Stomach (tissue), 9 donors: ENCODE data around the gene LHX4. TPM values are rescaled to one million over a fixed set of nuclear protein-coding genes. Genes with fewer than 3 reads are reported as not detected.

Source experiments
- DNase-seq, 2 donors: peaks; one replicate each; pipeline versions ENCODE4 v3.0.0 to v3.0.0-alpha.2; 2013 to 2019
- H3K27ac ChIP-seq, 5 donors: fragments of 200-600 bp in 4 of 5; sonication (generic) in 4 of 5; one replicate each; pipeline ENCODE4 v1.5.1; 2013 to 2019; ENCODE audit warnings: mild to moderate bottlenecking in 1 of 5, moderate library complexity in 1 of 5
- H3K27me3 ChIP-seq, 3 donors: fragments of 200-600 bp; sonication (generic); one replicate each; pipeline ENCODE4 v1.5.1; 2017 to 2019; ENCODE audit warnings: mixed run types in 1 of 3
- H3K36me3 ChIP-seq, 4 donors: fragments of 200-600 bp; sonication (generic); 1 replicate in 3 of 4; 2 replicates in 1 of 4; pipeline ENCODE4 v1.5.1; 2016 to 2019
- H3K4me1 ChIP-seq, 4 donors: fragments of 200-600 bp; sonication (generic); one replicate each; pipeline ENCODE4 v1.5.1; 2016 to 2019
- H3K4me3 ChIP-seq, 4 donors: fragments of 200-600 bp; sonication (generic) in 3 of 4; one replicate each; pipeline ENCODE4 v1.5.1; 2016 to 2019; ENCODE audit warnings: mild to moderate bottlenecking in 1 of 4
- H3K9me3 ChIP-seq, 4 donors: fragments of 200-600 bp; sonication (generic); one replicate each; pipeline ENCODE4 v1.5.1; 2016 to 2019
- EP300 ChIP-seq: sonication (generic); formaldehyde crosslinking; IDR thresholded peaks from one replicate; pipeline ENCODE4 v1.6.1; 2017; ENCODE audit warnings: antibody characterized with exemption
- POLR2A ChIP-seq, 4 donors: fragments of 450-650 bp; IDR thresholded peaks; one replicate each; pipeline ENCODE4 v1.6.1; 2016; ENCODE audit warnings: antibody characterized with exemption in 4 of 4, control low read depth in 2 of 4, mild to moderate bottlenecking in 1 of 4, moderate library complexity in 1 of 4
- POLR2AphosphoS5 ChIP-seq, 3 donors: sonication (generic); formaldehyde crosslinking; IDR thresholded peaks; one replicate each; pipeline ENCODE4 v1.6.1; 2016; ENCODE audit warnings: antibody characterized with exemption in 3 of 3
- WGBS, 5 donors: extraction: QIAGEN DNeasy Blood & Tissue Kit in 3 of 5; methylation state at CpG; one replicate each; pipeline versions ENCODE4 v1.1.5 to v1.1.7; 2013 to 2018; 5-methylcytosine and 5-hydroxymethylcytosine counted together
- intact Hi-C: fragments of 100-400 bp; cut with DNase I; formaldehyde crosslinking; loops from one replicate; pipeline ENCODE4 v1.15.1; 2023; ENCODE audit warnings: low total_unique reads
- polyA plus RNA-seq, 3 donors: library from polyadenylated mRNA; stranded (reverse); fragments of 200-250 nt; gene quantifications; one replicate each; pipeline ENCODE4 v1.2.3, GENCODE V29; 2013
- total RNA-seq, 5 donors: library from RNA; depleted of rRNA; stranded (reverse); fragments of >200 nt; gene quantifications; one replicate each; pipeline versions ENCODE4 v1.1.0 to v1.2.3, GENCODE V29; 2014 to 2016
- TF ChIP-seq, protein P1 (sequence below), 7 experiments: fragments of 450-650 bp in 4 of 7; fragments of 200-600 bp in 3 of 7; sonication (generic) in 3 of 7; IDR thresholded peaks; one replicate each; pipeline ENCODE4 v1.5.1; 2016 to 2019; ENCODE audit warnings: antibody characterized with exemption in 7 of 7, control low read depth in 2 of 7, mild to moderate bottlenecking in 1 of 7
- donor health status: healthy with polysubstance abuse.
- donor health status: Bipolar disorder and iron deficiency.
- donor health status: healthy.

Gene LHX4
- total and polyA plus RNA-seq, 8 donors, result 0.03 to 0.18 TPM; not detected in 6

DNA sequence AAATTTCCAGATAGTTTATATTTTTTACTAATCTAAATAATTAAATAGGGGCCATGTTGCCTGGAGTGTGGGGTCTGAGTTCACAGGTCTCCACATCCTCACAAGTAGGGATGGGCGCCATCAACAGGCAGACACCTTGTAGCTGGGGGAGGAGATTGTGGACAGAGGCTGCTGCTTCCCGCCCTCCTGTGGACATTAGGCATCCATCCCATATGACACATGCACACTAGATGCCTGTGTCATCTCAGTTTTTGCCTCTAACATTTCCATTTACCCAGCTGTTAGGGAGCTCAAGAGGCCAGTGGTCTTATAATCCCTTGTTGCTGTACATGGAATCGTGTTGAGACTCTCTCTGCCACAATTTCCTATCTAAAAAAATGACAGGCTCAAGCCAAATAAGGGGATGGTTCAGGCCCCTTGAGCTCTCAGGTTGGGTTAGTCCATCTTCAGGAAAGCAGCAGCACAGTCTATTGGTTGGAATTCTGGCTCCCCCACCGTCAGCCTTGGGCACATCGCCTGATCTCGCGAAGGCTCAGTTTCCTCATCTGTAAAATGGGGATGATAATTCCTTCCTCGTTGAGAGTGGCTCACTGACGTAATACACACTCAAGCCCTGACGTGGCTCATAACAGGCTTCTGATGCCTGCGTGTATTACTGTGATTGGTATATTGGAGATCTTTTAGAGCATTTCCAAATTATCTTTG lies 13.6 kb downstream of the LHX4 start:
- Histone ChIP-seq H3K4me1 (no peaks in the 10 kb centered on the region), H3K36me3 (no peaks in the 10 kb centered on the region), H3K27ac (no peak overlapping the region), H3K27me3 (peaks cover 0 to 72% (median 31%) of the 10 kb centered on the region in 3 donors), H3K9me3 (no peaks in the 10 kb centered on the region), H3K4me3 (no peak overlapping the region)
- 83 to 88% (median 86%) methylated on average over 11 of the region's 11 CpGs for WGBS, 5 donors
- TF ChIP-seq, protein P1, sequence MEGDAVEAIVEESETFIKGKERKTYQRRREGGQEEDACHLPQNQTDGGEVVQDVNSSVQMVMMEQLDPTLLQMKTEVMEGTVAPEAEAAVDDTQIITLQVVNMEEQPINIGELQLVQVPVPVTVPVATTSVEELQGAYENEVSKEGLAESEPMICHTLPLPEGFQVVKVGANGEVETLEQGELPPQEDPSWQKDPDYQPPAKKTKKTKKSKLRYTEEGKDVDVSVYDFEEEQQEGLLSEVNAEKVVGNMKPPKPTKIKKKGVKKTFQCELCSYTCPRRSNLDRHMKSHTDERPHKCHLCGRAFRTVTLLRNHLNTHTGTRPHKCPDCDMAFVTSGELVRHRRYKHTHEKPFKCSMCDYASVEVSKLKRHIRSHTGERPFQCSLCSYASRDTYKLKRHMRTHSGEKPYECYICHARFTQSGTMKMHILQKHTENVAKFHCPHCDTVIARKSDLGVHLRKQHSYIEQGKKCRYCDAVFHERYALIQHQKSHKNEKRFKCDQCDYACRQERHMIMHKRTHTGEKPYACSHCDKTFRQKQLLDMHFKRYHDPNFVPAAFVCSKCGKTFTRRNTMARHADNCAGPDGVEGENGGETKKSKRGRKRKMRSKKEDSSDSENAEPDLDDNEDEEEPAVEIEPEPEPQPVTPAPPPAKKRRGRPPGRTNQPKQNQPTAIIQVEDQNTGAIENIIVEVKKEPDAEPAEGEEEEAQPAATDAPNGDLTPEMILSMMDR (IDR thresholded peaks at IDR 0.05), result no peak
- TF ChIP-seq POLR2A (IDR thresholded peaks at IDR 0.05) (no peak), POLR2AphosphoS5 (IDR thresholded peaks at IDR 0.05) (no peak), EP300 (no peak)
- no peak for DNase-seq
- intact Hi-C loops, result no loop called here

DNA sequence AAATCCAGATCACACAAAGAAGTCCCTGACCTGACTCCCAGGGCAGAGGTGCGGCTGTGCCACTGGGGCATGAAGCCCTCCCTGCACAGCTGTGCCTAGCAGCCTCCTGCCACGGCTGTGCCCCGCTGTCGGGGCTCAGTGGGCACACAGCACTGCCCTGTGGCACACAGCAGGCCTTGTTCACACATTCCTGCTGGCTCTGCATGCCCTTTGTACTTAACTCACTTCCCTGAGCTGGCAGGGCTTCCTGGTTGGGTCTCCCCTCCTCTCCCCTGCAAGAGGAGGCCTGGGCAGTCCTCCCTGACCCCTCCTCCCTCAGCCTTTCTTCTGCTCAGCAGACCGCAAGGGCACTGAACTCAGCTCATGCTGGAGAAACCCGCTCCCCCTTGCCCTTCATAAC lies 14.8 kb downstream of the LHX4 start:
- Histone ChIP-seq H3K4me1 (no peaks in the 10 kb centered on the region), H3K27ac (no peak overlapping the region), H3K9me3 (no peaks in the 10 kb centered on the region), H3K4me3 (no peak overlapping the region), H3K36me3 (no peaks in the 10 kb centered on the region), H3K27me3 (peaks cover 0 to 61% (median 19%) of the 10 kb centered on the region in 3 donors)
- DNase-seq, result no peak
- intact Hi-C loops, result no loop called here
- TF ChIP-seq POLR2AphosphoS5 (IDR thresholded peaks at IDR 0.05) (no peak), EP300 (no peak), POLR2A (IDR thresholded peaks at IDR 0.05) (no peak)
- TF ChIP-seq, protein P1 (IDR thresholded peaks at IDR 0.05), result no peak
- 53 to 75% (median 71%) methylated on average over 6 of the region's 6 CpGs for WGBS, 5 donors

DNA sequence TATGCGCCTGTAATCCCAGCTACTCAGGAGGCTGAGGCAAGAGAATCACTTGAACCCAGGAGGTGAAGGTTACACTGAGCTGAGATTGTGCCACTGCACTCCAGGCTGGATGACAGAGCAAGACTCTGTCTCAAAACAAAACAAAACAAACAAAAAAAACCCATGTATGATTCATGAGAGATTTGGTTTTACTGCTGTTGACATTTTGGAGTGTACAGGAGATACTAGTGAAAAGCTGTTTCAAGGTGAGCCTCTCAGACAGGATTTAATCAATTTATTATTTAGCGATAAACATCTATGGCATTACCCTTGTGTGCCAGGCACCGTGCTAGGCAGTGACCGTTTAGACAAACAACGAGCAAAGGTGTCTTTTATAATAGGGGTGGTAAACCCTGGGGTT lies 16.5 kb downstream of the LHX4 start:
- no peak for TF ChIP-seq POLR2A (IDR thresholded peaks at IDR 0.05)
- no peak for TF ChIP-seq POLR2AphosphoS5 (IDR thresholded peaks at IDR 0.05)
- TF ChIP-seq, protein P1 (IDR thresholded peaks at IDR 0.05), result no peak
- TF ChIP-seq EP300, result no peak
- peaks cover 0 to 55% (median 2%) of the 10 kb centered on the region in 3 donors for H3K27me3 ChIP-seq
- intact Hi-C loops, result no loop called here
- H3K27ac ChIP-seq, result no peak overlapping the region
- no peak overlapping the region for H3K4me3 ChIP-seq
- no peaks in the 10 kb centered on the region for H3K4me1 ChIP-seq
- 77 to 84% (median 81%) methylated on average over 5 of the region's 5 CpGs for WGBS, 5 donors
- no peak for DNase-seq
- no peaks in the 10 kb centered on the region for H3K36me3 ChIP-seq
- no peaks in the 10 kb centered on the region for H3K9me3 ChIP-seq

DNA sequence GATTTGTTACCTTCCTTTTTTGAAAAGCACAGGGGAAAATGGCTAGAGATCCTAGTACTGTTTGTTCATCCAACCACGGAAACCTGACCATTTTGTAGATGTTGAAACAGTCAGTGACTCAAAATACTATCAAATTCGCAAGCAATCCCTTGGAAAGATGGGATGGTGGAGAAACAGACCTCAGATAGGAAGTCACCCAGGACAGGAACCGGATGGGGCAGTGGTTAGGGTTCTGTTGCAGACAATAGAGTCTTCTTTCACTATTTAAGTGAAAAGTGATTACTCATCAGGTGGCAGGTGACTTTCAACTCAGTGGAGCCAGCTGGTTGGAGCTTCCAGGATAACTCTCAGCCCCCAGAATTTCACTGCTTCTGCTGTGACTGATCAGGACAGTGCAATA lies 17.0 kb downstream of the LHX4 start:
- H3K36me3 ChIP-seq, result no peaks in the 10 kb centered on the region
- intact Hi-C loops, result no loop called here
- DNase-seq, result no peak
- H3K27me3 ChIP-seq, result peaks cover 0 to 53% (median 0%) of the 10 kb centered on the region in 3 donors
- no peak overlapping the region for H3K27ac ChIP-seq
- H3K4me1 ChIP-seq, result no peaks in the 10 kb centered on the region
- TF ChIP-seq POLR2A (IDR thresholded peaks at IDR 0.05) (no peak), POLR2AphosphoS5 (IDR thresholded peaks at IDR 0.05) (no peak), EP300 (no peak)
- TF ChIP-seq, protein P1 (IDR thresholded peaks at IDR 0.05), result no peak
- no peaks in the 10 kb centered on the region for H3K9me3 ChIP-seq
- no peak overlapping the region for H3K4me3 ChIP-seq
- WGBS, 5 donors, result 61 to 77% (median 73%) methylated on average over 3 of the region's 3 CpGs
